Vein endothelial cell (primary cell): ENCODE results near the gene AJUBA. TPM values are rescaled to one million over a fixed set of nuclear protein-coding genes. Genes with fewer than 3 reads are reported as not detected.

Source experiments
- total RNA-seq: library from RNA; depleted of rRNA; stranded (reverse); fragments of >200 nt; gene quantifications from 2 replicates; pipeline ENCODE4 v1.2.3, GENCODE V29; 2012

The AJUBA gene
- total RNA-seq: 54.9 and 71.9 TPM in 2 replicates

GRCh38 chr14:22982477-22983245 is at the start of gene AJUBA:
AJUBA (minus strand) TSS chr14:22982551; CDS start chr14:22982266, 285 bp downstream.

GRCh38 chr14:23009939-23010726 is 27.8 kb upstream of the AJUBA start, which contains the start of gene C14orf93:
C14orf93 (minus strand) TSS chr14:23010143; CDS start chr14:22999023, 11,120 bp downstream.

GRCh38 chr14:22929104-22929960 is 53.0 kb downstream of the AJUBA start, which contains the start of gene PRMT5:
PRMT5 (minus strand) TSS chr14:22929376; CDS start chr14:22929361, 15 bp downstream.

Other genes with a start within 250 kb of the AJUBA start
- 84.1 and 96.4 TPM in 2 replicates for gene OXA1L, start 215.9 kb downstream of the AJUBA start, total RNA-seq
- gene SLC7A7, start 167.1 kb downstream of the AJUBA start, total RNA-seq: 6.9 and 11.4 TPM in 2 replicates
- 40.8 and 120 TPM in 2 replicates for gene MRPL52, start 152.7 kb downstream of the AJUBA start, total RNA-seq
- 268 and 400 TPM in 2 replicates for gene MMP14, start 146.0 kb downstream of the AJUBA start, total RNA-seq
- 116 and 127 TPM in 2 replicates for gene LRP10, start 110.8 kb downstream of the AJUBA start, total RNA-seq
- not detected in 2 replicates for gene REM2, start 99.3 kb downstream of the AJUBA start, total RNA-seq
- 61.1 and 90.1 TPM in 2 replicates for gene RBM23, start 63.4 kb downstream of the AJUBA start, total RNA-seq
- gene PRMT5, start 53.2 kb downstream of the AJUBA start, total RNA-seq: 59.2 and 61.7 TPM in 2 replicates
- gene HAUS4, start 25.5 kb downstream of the AJUBA start, total RNA-seq: 46.7 and 60.8 TPM in 2 replicates
- 5.8 and 6.2 TPM in 2 replicates for gene C14orf93, start 27.6 kb upstream of the AJUBA start, total RNA-seq
- gene PSMB5, start 52.3 kb upstream of the AJUBA start, total RNA-seq: 184 and 233 TPM in 2 replicates
- not detected in 2 replicates for gene PSMB11, start 59.7 kb upstream of the AJUBA start, total RNA-seq
- 10.8 and 18.9 TPM in 2 replicates for gene CDH24, start 75.0 kb upstream of the AJUBA start, total RNA-seq
- gene ACIN1, start 112.6 kb upstream of the AJUBA start, total RNA-seq: 97.0 and 102 TPM in 2 replicates
- gene C14orf119, start 113.0 kb upstream of the AJUBA start, total RNA-seq: 37.7 and 45.7 TPM in 2 replicates
- gene CIROP, start 122.4 kb upstream of the AJUBA start, total RNA-seq: not detected in 2 replicates
- not detected in 2 replicates for gene CEBPE, start 136.7 kb upstream of the AJUBA start, total RNA-seq
- 0.19 and 0.33 TPM in 2 replicates for gene SLC7A8, start 201.1 kb upstream of the AJUBA start, total RNA-seq